HepG2 (cell line): ENCODE measurements around the gene ZNF383. TPM values are rescaled to one million over a fixed set of nuclear protein-coding genes. Genes with fewer than 3 reads are reported as not detected.

Source experiments
- ATF1 ChIP-seq: IDR thresholded peaks from 2 replicates; pipeline ENCODE4 v1.6.1; 2016; ENCODE audit warnings: mild to moderate bottlenecking, control low read depth
- ATF2 ChIP-seq: sonication (generic); formaldehyde crosslinking; IDR thresholded peaks from 2 replicates; pipeline ENCODE4 v1.4.0; 2020; ENCODE audit warnings: missing genetic modification reagents
- ATF7-NPFF ChIP-seq: sonication (generic); formaldehyde crosslinking; IDR thresholded peaks from 2 replicates; pipeline ENCODE4 v1.8.1; 2023; ENCODE audit warnings: mild to moderate bottlenecking, low read depth, missing genetic modification reagents, moderate library complexity
- BRD4 ChIP-seq: sonication (generic); formaldehyde crosslinking; IDR thresholded peaks from 2 replicates; pipeline ENCODE4 v1.4.0; 2020; ENCODE audit warnings: missing genetic modification reagents
- CHCHD3 ChIP-seq: sonication (generic); formaldehyde crosslinking; IDR thresholded peaks from 2 replicates; pipeline ENCODE4 v1.8.0; 2022; ENCODE audit warnings: mild to moderate bottlenecking, missing genetic modification reagents, moderate library complexity
- FOXC1 ChIP-seq: sonication (generic); formaldehyde crosslinking; IDR thresholded peaks from 2 replicates; pipeline ENCODE4 v1.8.0; 2022; ENCODE audit warnings: mild to moderate bottlenecking, missing genetic modification reagents, borderline replicate concordance
- FOXO1 ChIP-seq: sonication (generic); formaldehyde crosslinking; IDR thresholded peaks from 2 replicates; pipeline ENCODE4 v1.4.0; 2020; ENCODE audit warnings: missing genetic modification reagents
- GLMP ChIP-seq: sonication (generic); formaldehyde crosslinking; IDR thresholded peaks from 2 replicates; pipeline ENCODE4 v1.9.0; 2021; ENCODE audit warnings: missing genetic modification reagents, mild to moderate bottlenecking, borderline replicate concordance
- GTF3A ChIP-seq: sonication (generic); formaldehyde crosslinking; conservative IDR thresholded peaks from 2 replicates; pipeline ENCODE4 v1.4.0; 2020; ENCODE audit warnings: mild to moderate bottlenecking, missing genetic modification reagents
- HMG20B ChIP-seq: conservative IDR thresholded peaks from 2 replicates; pipeline ENCODE4 v1.6.1; 2016; ENCODE audit warnings: missing genetic modification reagents, missing compliant biosample characterization
- HNF4G ChIP-seq, 2 experiments: sonication (generic) in 1 of 2; formaldehyde crosslinking in 1 of 2; IDR thresholded peaks; 2 replicates each; pipeline versions ENCODE4 v1.4.0 to v1.6.1; 2011 to 2020; ENCODE audit warnings: borderline replicate concordance in 2 of 2, low read depth in 2 of 2, mild to moderate bottlenecking in 2 of 2, low read length in 1 of 2, missing genetic modification reagents in 1 of 2, moderate library complexity in 1 of 2
- ISX ChIP-seq: sonication (generic); formaldehyde crosslinking; conservative IDR thresholded peaks from 2 replicates; pipeline ENCODE4 v1.5.0; 2020; ENCODE audit warnings: missing genetic modification reagents
- KDM1A ChIP-seq: IDR thresholded peaks from 2 replicates; pipeline ENCODE4 v1.6.1; 2016; ENCODE audit warnings: missing compliant biosample characterization
- SRY ChIP-seq: sonication (generic); formaldehyde crosslinking; IDR thresholded peaks from 2 replicates; pipeline ENCODE4 v1.8.0; 2022; ENCODE audit warnings: mild to moderate bottlenecking, missing genetic modification reagents
- ZKSCAN8 ChIP-seq: IDR thresholded peaks from 2 replicates; pipeline ENCODE4 v1.6.1; 2016; ENCODE audit warnings: borderline replicate concordance, missing genetic modification reagents, missing compliant biosample characterization
- ZNF343 ChIP-seq: sonication (generic); formaldehyde crosslinking; IDR thresholded peaks from 2 replicates; pipeline ENCODE4 v1.4.0; 2020; ENCODE audit warnings: mild to moderate bottlenecking, missing genetic modification reagents
- ZNF510 ChIP-seq: sonication (generic); formaldehyde crosslinking; IDR thresholded peaks from 2 replicates; pipeline ENCODE4 v1.4.0; 2020; ENCODE audit warnings: low read depth, mild to moderate bottlenecking, missing genetic modification reagents
- ZNF546 ChIP-seq: sonication (generic); formaldehyde crosslinking; conservative IDR thresholded peaks from 2 replicates; pipeline ENCODE4 v1.8.1; 2023; ENCODE audit warnings: mild to moderate bottlenecking, missing genetic modification reagents
- ZNF615 ChIP-seq: sonication (generic); formaldehyde crosslinking; IDR thresholded peaks from 2 replicates; pipeline ENCODE4 v1.5.0; 2020; ENCODE audit warnings: mild to moderate bottlenecking, missing genetic modification reagents, borderline replicate concordance
- ZNF710 ChIP-seq: sonication (generic); formaldehyde crosslinking; IDR thresholded peaks from 2 replicates; pipeline ENCODE4 v1.5.0; 2020; ENCODE audit warnings: mild to moderate bottlenecking, missing genetic modification reagents, borderline replicate concordance
- ZNF841 ChIP-seq: sonication (generic); formaldehyde crosslinking; IDR thresholded peaks from 2 replicates; pipeline ENCODE4 v1.8.1; 2023; ENCODE audit warnings: missing genetic modification reagents, borderline replicate concordance
- ZXDC ChIP-seq: sonication (generic); formaldehyde crosslinking; IDR thresholded peaks from 2 replicates; pipeline ENCODE4 v1.5.0; 2020; ENCODE audit warnings: mild to moderate bottlenecking, missing genetic modification reagents
- polyA plus RNA-seq, 8 experiments: library from polyadenylated mRNA; depleted of rRNA in 3 of 8; stranded (reverse) in 7 of 8; unstranded in 1 of 8; fragments of >200 nt; fragmentation: Illumina TruSeq in 4 of 8; extraction: Trizol in 4 of 8; gene quantifications; 2 replicates each; pipeline versions ENCODE4 v1.2.1 to v1.2.3, GENCODE V29; 2011 to 2016; ENCODE audit warnings: low read depth in 4 of 8, missing spikeins in 1 of 8, mixed read lengths in 1 of 8; ENCODE audit not compliant: insufficient read depth in 1 of 8
- total RNA-seq, 5 experiments: library from RNA; depleted of rRNA; stranded (reverse); fragments of >200 nt; fragmentation: Illumina TruSeq; extraction: Trizol; gene quantifications; 2 replicates each; pipeline ENCODE4 v1.2.3, GENCODE V29; 2016; ENCODE audit warnings: low read depth in 1 of 5

Gene ZNF383
- total and polyA plus RNA-seq, 2 of the 13 experiments (the other 11 are each of a cell fraction or from before 2014, with no cell fraction given), result 2.6 to 4.1 TPM

GRCh38 chr19:37217775-37218591 lies at the start of gene ZNF383 (continued):
- TF ChIP-seq ZNF343 (CRISPR knock-in tag) (no peak), HMG20B (CRISPR knock-in tag) (no peak), CHCHD3 (CRISPR knock-in tag) (no peak), HNF4G (IDR thresholded peaks at IDR 0.05; ENCODE audit: borderline replicate concordance, low read depth, low read length) (no peak; the same call in 1 of the 2 replicates), HNF4G (CRISPR knock-in tag; IDR thresholded peaks at IDR 0.05; ENCODE audit: borderline replicate concordance, low read depth) (peak; percentile 53; the same call in 1 of the 2 replicates), GLMP (no peak), SRY (no peak), ZXDC (CRISPR knock-in tag) (no peak; the same call in 1 of the 2 replicates), ATF7-NPFF (CRISPR knock-in tag) (no peak), ZNF841 (0 out of 2 replicates have a peak, but pooled peaks have one; percentile 30), ZNF510 (CRISPR knock-in tag) (no peak), FOXC1 (CRISPR knock-in tag) (peak; percentile 46; the same call in 1 of the 2 replicates), ATF2 (no peak), ATF1 (CRISPR knock-in tag) (peak; percentile 68; the same call in 1 of the 2 replicates), ZNF615 (CRISPR knock-in tag) (no peak), ISX (CRISPR knock-in tag) (no peak), KDM1A (CRISPR knock-in tag) (no peak), FOXO1 (CRISPR knock-in tag) (peak; percentile 7; the same call in 1 of the 2 replicates), ZNF710 (no peak), BRD4 (peak; percentile 24; the same call in 1 of the 2 replicates), ZKSCAN8 (CRISPR knock-in tag) (no peak), ZNF546 (no peak), GTF3A (CRISPR knock-in tag) (no peak)
